GM18909 (cell line): Measurements from ENCODE around the gene SLC22A13.

Experiments used
- ATAC-seq: cut with Tn5 transposase; IDR thresholded peaks from one replicate; pipeline ENCODE4 v1.9.1; 2021; ENCODE audit warnings: mild to moderate bottlenecking; ENCODE audit not compliant: unreplicated experiment, poor library complexity

Gene SLC22A13

DNA sequence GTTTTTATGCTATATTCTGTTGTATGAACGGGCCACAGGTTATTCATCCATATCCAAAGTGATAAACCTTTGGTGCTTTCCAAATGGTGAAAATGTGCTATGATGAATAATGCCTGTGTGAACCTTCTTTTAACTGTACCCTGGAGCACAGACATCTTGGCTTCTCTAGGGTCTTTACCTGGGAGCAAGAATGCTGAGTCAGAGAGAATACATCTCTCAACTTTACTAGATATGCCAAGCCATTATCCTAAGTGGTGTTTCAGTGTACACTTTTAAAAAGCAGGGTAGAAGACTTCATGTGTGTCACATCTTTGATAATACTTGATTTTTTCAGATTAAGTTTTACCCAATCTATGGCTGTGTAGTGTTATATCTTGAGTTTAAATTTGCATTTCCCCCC is 57.4 kb downstream of the SLC22A13 start:
- no peak for ATAC-seq

- ATAC-seq: no peak
These were observed 59.6 kb downstream of the SLC22A13 start for GRCh38 chr3:38325256-38325655.

DNA sequence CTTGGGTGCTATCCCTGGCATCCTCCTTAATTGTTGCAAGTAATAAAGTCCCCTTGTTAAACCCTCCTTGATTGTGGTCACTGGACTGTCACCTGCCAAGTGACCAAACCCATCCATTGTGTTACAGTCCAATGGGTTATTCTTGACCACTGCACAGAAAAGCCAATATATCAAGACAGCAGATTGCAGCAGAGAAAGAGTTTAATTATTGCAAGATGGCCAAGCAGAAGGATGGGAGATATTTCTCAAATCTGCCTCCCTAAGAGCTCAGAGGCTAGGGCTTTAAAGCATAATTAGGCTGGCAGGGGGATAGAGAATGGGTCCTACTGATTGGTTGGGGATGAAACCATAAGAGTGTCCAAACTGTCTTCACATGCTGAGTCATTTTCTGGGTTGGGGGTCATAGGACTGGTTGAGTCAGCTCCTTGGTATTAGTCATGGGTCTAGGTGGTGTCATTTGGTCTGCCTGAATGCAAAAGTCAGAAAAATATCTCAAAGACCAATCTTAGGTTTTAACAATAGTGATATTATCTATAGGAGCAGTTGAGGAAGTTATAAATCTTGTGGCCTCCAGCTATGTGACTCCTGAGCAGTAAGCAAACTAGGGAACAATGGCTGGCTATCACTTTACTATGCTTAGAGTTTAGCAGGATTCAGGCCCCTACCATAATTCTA is 61.9 kb downstream of the SLC22A13 start:
- no peak for ATAC-seq
